Choroid plexus epithelial cell (primary cell): ENCODE data around the gene RGS6.

Experiments
- DNase-seq: peaks from one replicate; pipeline ENCODE4 v3.0.0-alpha.2; 2010; ENCODE audit warnings: low read depth
- H3K4me3 ChIP-seq: 2 replicates; pipeline ENCODE4 v1.5.1; 2011; ENCODE audit warnings: low read depth, mild to moderate bottlenecking, control low read depth, low read length, moderate library complexity
- CTCF ChIP-seq: conservative IDR thresholded peaks from 2 replicates; pipeline ENCODE4 v1.5.1; 2011; ENCODE audit warnings: low read depth, mild to moderate bottlenecking, control low read depth, inconsistent platforms, low read length, moderate library complexity

Gene RGS6

DNA sequence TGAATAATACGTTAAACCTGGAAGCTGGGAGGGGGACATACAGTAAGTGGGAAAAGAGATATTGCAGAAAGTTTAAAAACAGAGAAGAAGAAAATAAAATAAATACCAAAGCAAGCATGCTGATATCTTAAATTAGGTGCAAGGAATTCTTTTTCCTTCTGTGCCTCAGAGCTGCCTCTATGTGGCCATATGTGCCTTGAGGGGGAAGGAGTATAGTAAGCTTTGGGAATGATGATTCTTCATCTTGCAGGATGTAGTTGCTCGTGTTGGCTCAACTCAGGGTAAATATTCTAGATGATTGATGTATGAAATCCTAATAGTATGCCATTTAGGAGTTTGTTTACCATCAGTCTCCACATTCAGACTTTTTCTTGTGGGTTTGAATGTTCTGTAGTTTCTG is 251.4 kb downstream of the RGS6 start:
- TF ChIP-seq CTCF = no peak
- DNase-seq = no peak
- H3K4me3 ChIP-seq = no peak overlapping the region

DNA sequence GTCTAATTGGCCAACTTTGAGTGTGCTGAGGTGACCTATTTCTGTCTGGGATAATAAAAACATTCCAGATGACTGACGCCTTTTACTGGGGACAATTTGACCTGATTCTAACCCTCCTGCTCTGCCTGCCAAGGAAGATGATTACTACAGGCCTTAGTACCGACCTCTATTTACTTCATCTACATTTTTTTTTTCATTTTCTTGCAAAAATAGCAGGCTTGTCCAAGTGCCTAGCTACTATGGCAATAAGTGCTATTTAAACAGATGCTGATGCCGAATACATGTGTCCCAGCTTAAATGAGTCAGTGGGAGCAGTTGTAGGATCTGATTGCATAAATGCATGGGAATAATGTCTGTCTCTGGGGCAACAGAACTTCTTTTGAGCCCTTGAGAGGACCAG is 254.3 kb downstream of the RGS6 start:
- no peak for DNase-seq
- TF ChIP-seq CTCF = no peak
- no peak overlapping the region for H3K4me3 ChIP-seq

GRCh38 chr14:72196237-72197015 is 264.2 kb downstream of the RGS6 start:
- no peak for DNase-seq
- TF ChIP-seq CTCF = no peak
- H3K4me3 ChIP-seq = no peak overlapping the region

DNA sequence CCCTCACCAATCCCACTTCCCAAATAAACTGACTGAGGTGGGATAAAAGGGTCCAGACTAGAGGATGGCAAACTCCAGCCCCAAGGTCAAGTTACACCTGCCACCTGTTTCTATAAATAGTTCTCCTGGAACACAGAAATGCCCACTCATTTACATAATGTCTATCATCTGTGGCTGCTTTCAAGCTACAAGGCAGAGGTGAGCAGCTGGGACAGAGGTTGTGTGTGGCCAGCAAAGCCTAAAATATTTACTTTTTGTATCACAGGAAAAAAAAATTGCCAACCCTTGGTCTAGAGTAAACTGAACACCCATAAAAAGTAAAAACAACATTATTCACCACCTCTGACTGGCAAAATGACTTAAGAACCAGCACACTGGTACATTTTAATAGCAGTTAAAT is 269.4 kb downstream of the RGS6 start:
- no peak for DNase-seq
- TF ChIP-seq CTCF = no peak
- no peak overlapping the region for H3K4me3 ChIP-seq

DNA sequence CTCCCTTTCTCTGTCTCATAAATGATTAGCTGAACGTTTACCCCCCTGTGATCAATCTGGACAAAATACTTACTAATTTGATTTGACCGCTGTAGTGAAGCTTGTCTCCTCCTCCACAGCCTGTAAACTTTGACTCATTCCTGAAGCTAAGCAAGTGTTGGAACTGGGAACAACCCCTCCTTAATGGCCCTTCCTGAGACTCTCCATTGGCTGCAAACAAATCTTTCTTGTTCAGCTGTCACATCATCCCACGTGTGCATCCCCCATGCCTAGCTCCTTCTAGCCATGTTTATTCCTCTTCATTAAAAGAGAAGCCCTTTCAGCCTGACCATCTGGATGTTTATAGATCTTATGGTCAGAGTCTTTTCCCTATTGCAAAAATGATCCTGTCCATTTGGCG is 281.2 kb downstream of the RGS6 start:
- no peak for TF ChIP-seq CTCF
- DNase-seq = no peak
- H3K4me3 ChIP-seq = no peak overlapping the region

DNA sequence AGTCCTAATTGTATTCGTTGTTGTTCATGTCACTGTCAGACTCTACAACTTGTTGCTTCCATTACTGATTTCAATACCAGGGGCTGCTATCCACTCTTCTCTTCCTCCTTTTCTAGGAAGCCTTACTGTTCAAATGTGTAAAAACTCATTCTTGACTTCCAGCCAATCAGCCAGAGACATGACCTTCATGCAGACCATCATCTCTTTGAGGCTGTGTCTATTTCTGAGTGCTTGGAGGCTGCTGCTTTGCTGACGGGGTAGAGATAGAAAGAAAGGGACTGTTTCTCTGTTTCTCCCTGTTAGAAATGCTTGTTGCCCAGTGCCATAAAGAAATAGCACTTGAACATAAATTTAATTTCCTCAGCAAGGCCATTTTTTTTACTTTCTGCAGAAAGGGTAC is 282.9 kb downstream of the RGS6 start:
- no peak for DNase-seq
- no peak overlapping the region for H3K4me3 ChIP-seq
- TF ChIP-seq CTCF = no peak

DNA sequence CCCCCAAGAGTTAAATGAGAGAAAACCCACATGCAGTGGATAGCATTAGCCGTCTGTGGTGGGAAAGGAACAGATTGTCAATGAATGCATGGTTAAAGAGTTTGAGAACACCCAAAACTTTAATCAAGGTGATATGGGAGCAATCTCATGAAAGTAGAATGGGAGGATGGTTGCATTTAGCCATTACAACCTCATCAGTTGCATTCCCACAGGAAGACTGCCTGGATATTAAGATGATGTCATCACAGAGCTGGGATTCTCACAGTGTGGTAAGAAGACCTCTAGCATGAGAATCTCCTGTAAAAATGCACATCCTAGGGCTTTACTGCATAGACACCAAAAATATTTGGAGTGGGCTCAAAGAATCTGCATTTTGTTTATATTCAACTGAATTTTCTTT is 284.9 kb downstream of the RGS6 start:
- no peak for DNase-seq
- no peak for TF ChIP-seq CTCF
- H3K4me3 ChIP-seq = no peak overlapping the region
